NK-92 (cell line): ENCODE data around the gene ASTN1.

ENCODE experiments used
- DNase-seq: peaks from one replicate; lab custom pipeline; 2025; ENCODE audit not compliant: unreplicated experiment; lab: John Stamatoyannopoulos, UW

The ASTN1 gene

GRCh38 chr1:177164380-177165068 lies at the start of gene ASTN1:
TSS of gene ASTN1 (minus strand) at chr1:177164712. CDS start at chr1:177164676, 36 bp downstream.
- no peak for DNase-seq

GRCh38 chr1:177211231-177211630 lies 46.7 kb upstream of the ASTN1 start:
- no peak for DNase-seq

DNA sequence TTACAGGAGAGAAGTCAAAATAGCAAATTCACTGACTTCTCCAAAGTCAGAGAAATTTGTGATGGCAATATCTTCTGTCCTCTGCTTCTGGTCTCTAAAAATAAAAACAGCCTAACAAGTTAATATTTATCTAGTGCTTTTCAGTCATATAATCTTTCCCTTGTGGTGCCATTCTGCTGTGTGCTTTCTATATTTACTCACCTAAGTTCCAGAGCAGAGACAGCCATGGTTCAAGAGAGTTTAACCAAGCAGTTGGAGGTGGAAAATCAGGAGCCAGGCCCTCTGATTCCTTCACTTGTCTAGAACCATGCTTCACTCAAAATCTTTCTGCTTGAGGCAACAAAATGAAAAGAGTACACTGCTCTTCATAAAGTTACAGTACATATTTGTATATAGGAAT lies 45.6 kb upstream of the ASTN1 start:
- no peak for DNase-seq

GRCh38 chr1:177209357-177209756 lies 44.8 kb upstream of the ASTN1 start:
- no peak for DNase-seq

GRCh38 chr1:177208920-177209319 lies 44.4 kb upstream of the ASTN1 start:
- DNase-seq, result no peak

DNA sequence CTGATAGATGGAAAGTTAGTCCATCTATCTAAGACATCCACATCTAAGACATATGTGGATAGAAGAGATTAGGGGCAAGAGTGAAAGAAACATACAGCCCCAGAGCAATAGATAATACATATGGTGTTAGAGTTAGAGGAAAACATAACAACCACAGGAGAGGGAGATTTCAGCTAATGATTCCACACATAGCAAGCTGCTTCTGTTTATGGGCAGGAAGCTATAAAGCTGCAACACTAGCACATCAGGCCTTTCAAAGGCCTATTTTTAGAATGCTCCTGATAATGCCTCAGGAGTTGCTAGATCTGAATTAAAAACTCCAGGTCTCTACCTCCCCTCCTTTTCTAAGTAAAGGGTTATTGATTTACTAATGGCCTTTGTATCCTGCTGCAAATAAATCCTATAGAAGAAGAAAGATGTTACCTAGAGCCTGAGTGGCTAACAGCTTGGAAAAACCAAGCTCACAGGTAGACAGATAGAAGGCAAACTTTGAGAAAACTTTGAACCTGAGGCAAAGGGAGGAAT lies 42.4 kb upstream of the ASTN1 start:
- DNase-seq, result no peak

GRCh38 chr1:177200290-177200689 lies 35.8 kb upstream of the ASTN1 start:
- no peak for DNase-seq

- no peak for DNase-seq
These were observed 33.7 kb upstream of the ASTN1 start for GRCh38 chr1:177198243-177198642.

GRCh38 chr1:177190308-177190970 lies 25.9 kb upstream of the ASTN1 start:
- DNase-seq, result no peak

DNA sequence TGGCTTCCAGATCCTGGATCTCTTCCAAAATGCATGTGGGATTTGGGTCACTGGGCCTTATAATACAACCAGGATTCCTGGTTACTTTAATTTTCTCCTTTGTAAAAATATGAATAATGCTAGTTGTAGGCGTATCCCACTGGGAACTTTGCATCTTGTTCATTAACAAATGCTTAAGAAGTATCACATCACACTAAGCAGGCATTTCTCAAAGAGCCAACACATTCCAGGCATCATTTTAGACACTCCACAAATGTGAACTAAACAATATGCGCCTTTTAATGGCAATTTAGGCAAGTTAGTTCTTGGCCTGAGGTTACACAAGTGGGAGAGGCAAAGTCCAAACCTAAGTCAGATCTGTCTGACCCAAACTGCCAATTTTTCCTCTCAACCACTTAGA lies 22.1 kb upstream of the ASTN1 start:
- no peak for DNase-seq

DNA sequence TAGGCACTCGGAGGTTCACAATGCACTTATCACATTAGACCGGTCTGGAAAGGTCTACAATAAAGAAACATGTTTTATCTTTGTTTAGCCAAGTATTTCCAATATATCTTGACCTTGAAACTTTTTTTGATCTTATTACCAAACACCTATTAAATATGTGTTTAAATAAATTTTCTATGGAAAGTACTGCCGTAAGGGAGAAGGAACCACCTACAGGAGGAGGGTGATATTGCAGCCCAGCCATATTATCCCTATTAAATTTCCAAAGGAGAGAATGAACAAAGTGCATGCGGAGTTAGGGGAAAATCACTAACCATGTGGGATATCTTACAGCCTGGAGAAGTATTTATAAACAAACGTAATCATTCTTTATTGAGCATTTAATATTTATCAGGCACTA lies 20.7 kb upstream of the ASTN1 start:
- DNase-seq, result no peak

DNA sequence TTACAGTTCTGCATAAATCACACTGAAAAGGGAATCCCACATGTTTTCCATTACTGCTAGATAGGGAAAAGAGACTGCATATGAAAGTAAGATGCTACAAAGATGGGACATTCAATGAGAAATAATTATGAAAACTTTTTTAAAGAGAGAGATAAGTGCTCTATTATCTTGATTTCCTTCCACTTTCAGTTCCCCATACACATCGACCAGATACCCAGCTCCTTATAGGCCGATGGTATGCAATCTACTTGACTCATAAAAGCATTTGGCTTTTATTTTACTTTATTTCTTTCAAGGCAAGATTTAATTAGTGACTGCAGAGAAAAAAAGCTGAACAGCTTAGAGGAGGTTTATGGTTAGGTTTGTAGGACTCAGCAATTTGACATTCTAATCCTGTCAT lies 19.3 kb upstream of the ASTN1 start:
- no peak for DNase-seq

DNA sequence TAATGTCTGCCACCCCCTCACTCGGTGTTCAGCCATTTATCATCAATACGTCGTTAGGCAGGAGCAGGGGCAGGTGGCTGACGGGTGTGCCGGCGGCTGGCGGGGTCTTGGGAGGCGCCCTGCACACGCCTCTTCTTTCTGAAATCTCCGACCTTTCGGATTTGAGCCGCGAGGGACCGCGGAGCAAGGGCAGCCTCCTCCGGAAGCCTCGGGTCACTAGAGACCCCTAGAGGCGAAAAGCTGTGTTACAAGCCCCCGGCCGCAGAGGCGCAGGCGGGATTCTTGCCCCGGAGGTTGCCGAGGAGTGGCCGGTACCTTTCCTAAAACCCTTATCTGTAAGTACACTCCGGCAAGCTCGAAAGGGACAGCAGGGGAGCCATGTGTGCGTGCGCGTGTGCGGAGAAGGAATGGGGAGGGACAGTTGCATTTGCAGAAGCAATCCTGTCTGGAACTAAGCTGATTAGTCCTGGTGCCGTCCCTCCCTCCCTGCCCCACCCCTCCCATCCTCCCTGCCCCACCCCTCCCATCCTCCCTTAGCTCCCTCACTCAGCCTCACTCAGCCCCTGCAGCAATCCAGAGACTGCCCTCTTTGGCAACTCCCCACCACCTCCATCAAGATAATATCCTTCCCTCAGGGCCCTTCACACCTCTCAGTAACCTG lies 17.2 kb upstream of the ASTN1 start:
- no peak for DNase-seq

GRCh38 chr1:177181280-177181630 lies 16.7 kb upstream of the ASTN1 start:
- DNase-seq, result no peak

GRCh38 chr1:177174921-177175634 lies 10.6 kb upstream of the ASTN1 start:
- DNase-seq, result no peak

- no peak for DNase-seq
These were observed 9.5 kb upstream of the ASTN1 start for GRCh38 chr1:177173976-177174375.

DNA sequence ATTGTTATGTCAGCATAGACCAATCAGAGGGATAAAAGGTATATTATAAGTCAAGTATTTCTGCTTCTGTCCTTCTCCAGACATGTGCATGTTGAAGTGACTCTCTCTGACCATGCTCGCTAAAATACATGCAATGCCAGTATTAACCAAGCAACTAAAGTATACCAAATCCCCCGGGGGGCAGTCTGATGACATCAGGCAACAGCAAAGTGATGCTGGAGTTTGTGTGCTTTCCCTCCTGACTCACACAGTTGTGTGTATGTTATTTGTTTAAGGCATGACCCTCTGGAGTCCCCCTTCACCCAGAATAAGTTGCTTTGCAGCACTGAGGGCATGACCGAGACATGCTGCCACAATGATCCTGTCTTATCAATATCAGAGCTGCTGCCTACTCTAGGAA lies 8.4 kb upstream of the ASTN1 start:
- no peak for DNase-seq

DNA sequence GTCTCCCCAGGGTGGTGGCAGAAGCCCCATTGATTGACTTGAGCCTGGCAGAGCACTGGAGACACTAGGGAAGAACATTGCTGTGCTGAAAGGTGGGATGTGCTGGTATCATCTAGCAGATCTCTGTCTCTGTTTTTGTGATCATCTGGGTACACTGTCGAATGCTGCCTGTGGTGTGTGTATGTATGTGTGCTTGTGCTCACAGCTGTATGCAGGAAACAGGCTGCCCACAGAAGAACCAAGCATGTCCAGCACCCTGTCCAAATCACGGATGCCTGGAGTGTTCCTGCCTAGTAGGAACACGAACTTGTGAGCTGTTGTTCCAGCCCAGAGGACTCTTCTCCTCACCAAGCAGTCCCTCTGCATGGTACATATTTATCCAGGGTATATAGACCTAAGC lies 7.8 kb upstream of the ASTN1 start:
- DNase-seq, result no peak

- no peak for DNase-seq
These were observed 7.1 kb upstream of the ASTN1 start for GRCh38 chr1:177171536-177172123.

DNA sequence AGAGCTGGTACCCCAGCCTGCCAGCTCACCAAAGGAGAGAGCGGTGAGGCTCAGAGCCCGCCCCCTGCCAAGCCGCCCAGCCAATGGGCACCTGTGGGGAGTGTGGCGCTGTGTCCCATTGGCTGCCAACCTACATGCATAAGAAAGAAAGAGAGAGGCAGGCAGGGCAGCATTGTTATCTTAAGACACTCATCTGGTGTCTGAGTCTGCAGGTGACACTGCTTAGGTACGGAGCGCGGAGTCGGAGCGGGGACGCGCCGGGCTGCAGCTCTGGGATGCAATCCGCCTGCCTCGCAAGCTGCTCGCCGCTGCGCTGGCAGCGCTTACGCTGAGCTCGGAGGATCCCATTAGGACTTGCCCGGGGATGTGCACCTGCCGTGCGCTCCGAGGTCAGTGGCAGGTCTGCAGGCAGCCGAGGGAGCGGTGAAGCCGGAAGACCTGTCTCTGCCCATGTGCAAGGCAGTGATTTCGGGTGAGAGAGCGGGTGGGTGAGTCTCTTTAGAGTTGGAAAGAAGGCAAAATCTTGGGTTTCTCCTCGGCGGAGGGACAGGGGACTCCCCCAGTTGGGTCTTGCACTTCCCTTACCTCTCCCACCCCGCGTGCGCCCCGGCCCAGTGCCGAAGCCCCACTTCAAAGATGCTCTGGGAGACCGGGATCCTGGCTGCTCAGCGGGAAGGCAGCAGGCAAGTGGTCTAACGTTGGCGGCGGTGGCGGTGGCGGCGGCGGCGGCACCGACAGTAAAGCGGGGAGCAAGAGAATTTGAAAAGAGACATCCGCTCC lies 6.4 kb upstream of the ASTN1 start, which contains the start of gene BRINP2:
Gene BRINP2 (plus strand): TSS at position 203 of the 780 bp plus-strand sequence. CDS start 58,919 bp downstream, outside the sequence.
- no peak for DNase-seq
